HepG2 (cell line): ENCODE results near the gene CMPK2. TPM values are rescaled to one million over a fixed set of nuclear protein-coding genes. Genes with fewer than 3 reads are reported as not detected.

Source experiments
- E2F1 ChIP-seq: sonication (generic); formaldehyde crosslinking; IDR thresholded peaks from 2 replicates; pipeline ENCODE4 v1.5.0; 2020; ENCODE audit warnings: missing genetic modification reagents
- EHMT2 ChIP-seq: fragments of 200-600 bp; sonication (generic); IDR thresholded peaks from 2 replicates; pipeline ENCODE4 v1.7.0; 2017; ENCODE audit warnings: antibody characterized with exemption, low read depth, low read length, borderline replicate concordance
- GPBP1L1 ChIP-seq: sonication (generic); formaldehyde crosslinking; IDR thresholded peaks from 2 replicates; pipeline ENCODE4 v1.5.0; 2020; ENCODE audit warnings: mild to moderate bottlenecking, missing genetic modification reagents
- RARG ChIP-seq: sonication (generic); formaldehyde crosslinking; IDR thresholded peaks from 2 replicates; pipeline ENCODE4 v1.4.0; 2020; ENCODE audit warnings: low read depth, mild to moderate bottlenecking, missing genetic modification reagents
- SIX4 ChIP-seq: sonication (generic); formaldehyde crosslinking; IDR thresholded peaks from 2 replicates; pipeline ENCODE4 v1.4.0; 2020; ENCODE audit warnings: missing genetic modification reagents
- ZNF556 ChIP-seq: sonication (generic); formaldehyde crosslinking; IDR thresholded peaks from 2 replicates; pipeline ENCODE4 v1.4.0; 2020; ENCODE audit warnings: mild to moderate bottlenecking, missing genetic modification reagents, borderline replicate concordance
- ZNF577 ChIP-seq: sonication (generic); formaldehyde crosslinking; IDR thresholded peaks from 2 replicates; pipeline ENCODE4 v1.4.0; 2020; ENCODE audit warnings: mild to moderate bottlenecking, low read depth, missing genetic modification reagents, borderline replicate concordance
- ZNF720 ChIP-seq: sonication (generic); formaldehyde crosslinking; IDR thresholded peaks from 2 replicates; pipeline ENCODE4 v1.4.0; 2020; ENCODE audit warnings: missing genetic modification reagents
- polyA plus RNA-seq, 8 experiments: library from polyadenylated mRNA; depleted of rRNA in 3 of 8; stranded (reverse) in 7 of 8; unstranded in 1 of 8; fragments of >200 nt; fragmentation: Illumina TruSeq in 4 of 8; extraction: Trizol in 4 of 8; gene quantifications; 2 replicates each; pipeline versions ENCODE4 v1.2.1 to v1.2.3, GENCODE V29; 2011 to 2016; ENCODE audit warnings: low read depth in 4 of 8, missing spikeins in 1 of 8, mixed read lengths in 1 of 8; ENCODE audit not compliant: insufficient read depth in 1 of 8
- total RNA-seq, 5 experiments: library from RNA; depleted of rRNA; stranded (reverse); fragments of >200 nt; fragmentation: Illumina TruSeq; extraction: Trizol; gene quantifications; 2 replicates each; pipeline ENCODE4 v1.2.3, GENCODE V29; 2016; ENCODE audit warnings: low read depth in 1 of 5
- TF ChIP-seq, protein P1 (sequence below): sonication (generic); formaldehyde crosslinking; IDR thresholded peaks from 2 replicates; pipeline ENCODE4 v1.4.0; 2020; ENCODE audit warnings: mild to moderate bottlenecking, missing genetic modification reagents
- TF ChIP-seq, protein P2 (sequence below): sonication (generic); formaldehyde crosslinking; IDR thresholded peaks from 2 replicates; pipeline ENCODE4 v1.5.0; 2020; ENCODE audit warnings: mild to moderate bottlenecking, missing genetic modification reagents, borderline replicate concordance

Gene CMPK2
- total and polyA plus RNA-seq, 2 of the 13 experiments (the other 11 are each of a cell fraction or from before 2014, with no cell fraction given) = 0.04 to 1.0 TPM

GRCh38 chr2:6865346-6866274, at the start of gene CMPK2 (continued):
- TF ChIP-seq GPBP1L1 (CRISPR knock-in tag) (no peak), ZNF720 (CRISPR knock-in tag) (no peak), EHMT2 (no peak), ZNF556 (no peak), SIX4 (no peak), RARG (CRISPR knock-in tag) (no peak), ZNF577 (no peak), E2F1 (CRISPR knock-in tag) (peak; percentile 72)
- TF ChIP-seq, protein P1, sequence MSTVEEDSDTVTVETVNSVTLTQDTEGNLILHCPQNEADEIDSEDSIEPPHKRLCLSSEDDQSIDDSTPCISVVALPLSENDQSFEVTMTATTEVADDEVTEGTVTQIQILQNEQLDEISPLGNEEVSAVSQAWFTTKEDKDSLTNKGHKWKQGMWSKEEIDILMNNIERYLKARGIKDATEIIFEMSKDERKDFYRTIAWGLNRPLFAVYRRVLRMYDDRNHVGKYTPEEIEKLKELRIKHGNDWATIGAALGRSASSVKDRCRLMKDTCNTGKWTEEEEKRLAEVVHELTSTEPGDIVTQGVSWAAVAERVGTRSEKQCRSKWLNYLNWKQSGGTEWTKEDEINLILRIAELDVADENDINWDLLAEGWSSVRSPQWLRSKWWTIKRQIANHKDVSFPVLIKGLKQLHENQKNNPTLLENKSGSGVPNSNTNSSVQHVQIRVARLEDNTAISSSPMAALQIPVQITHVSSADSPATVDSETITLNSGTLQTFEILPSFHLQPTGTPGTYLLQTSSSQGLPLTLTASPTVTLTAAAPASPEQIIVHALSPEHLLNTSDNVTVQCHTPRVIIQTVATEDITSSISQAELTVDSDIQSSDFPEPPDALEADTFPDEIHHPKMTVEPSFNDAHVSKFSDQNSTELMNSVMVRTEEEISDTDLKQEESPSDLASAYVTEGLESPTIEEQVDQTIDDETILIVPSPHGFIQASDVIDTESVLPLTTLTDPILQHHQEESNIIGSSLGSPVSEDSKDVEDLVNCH (CRISPR knock-in tag) = no peak
- TF ChIP-seq, protein P2, sequence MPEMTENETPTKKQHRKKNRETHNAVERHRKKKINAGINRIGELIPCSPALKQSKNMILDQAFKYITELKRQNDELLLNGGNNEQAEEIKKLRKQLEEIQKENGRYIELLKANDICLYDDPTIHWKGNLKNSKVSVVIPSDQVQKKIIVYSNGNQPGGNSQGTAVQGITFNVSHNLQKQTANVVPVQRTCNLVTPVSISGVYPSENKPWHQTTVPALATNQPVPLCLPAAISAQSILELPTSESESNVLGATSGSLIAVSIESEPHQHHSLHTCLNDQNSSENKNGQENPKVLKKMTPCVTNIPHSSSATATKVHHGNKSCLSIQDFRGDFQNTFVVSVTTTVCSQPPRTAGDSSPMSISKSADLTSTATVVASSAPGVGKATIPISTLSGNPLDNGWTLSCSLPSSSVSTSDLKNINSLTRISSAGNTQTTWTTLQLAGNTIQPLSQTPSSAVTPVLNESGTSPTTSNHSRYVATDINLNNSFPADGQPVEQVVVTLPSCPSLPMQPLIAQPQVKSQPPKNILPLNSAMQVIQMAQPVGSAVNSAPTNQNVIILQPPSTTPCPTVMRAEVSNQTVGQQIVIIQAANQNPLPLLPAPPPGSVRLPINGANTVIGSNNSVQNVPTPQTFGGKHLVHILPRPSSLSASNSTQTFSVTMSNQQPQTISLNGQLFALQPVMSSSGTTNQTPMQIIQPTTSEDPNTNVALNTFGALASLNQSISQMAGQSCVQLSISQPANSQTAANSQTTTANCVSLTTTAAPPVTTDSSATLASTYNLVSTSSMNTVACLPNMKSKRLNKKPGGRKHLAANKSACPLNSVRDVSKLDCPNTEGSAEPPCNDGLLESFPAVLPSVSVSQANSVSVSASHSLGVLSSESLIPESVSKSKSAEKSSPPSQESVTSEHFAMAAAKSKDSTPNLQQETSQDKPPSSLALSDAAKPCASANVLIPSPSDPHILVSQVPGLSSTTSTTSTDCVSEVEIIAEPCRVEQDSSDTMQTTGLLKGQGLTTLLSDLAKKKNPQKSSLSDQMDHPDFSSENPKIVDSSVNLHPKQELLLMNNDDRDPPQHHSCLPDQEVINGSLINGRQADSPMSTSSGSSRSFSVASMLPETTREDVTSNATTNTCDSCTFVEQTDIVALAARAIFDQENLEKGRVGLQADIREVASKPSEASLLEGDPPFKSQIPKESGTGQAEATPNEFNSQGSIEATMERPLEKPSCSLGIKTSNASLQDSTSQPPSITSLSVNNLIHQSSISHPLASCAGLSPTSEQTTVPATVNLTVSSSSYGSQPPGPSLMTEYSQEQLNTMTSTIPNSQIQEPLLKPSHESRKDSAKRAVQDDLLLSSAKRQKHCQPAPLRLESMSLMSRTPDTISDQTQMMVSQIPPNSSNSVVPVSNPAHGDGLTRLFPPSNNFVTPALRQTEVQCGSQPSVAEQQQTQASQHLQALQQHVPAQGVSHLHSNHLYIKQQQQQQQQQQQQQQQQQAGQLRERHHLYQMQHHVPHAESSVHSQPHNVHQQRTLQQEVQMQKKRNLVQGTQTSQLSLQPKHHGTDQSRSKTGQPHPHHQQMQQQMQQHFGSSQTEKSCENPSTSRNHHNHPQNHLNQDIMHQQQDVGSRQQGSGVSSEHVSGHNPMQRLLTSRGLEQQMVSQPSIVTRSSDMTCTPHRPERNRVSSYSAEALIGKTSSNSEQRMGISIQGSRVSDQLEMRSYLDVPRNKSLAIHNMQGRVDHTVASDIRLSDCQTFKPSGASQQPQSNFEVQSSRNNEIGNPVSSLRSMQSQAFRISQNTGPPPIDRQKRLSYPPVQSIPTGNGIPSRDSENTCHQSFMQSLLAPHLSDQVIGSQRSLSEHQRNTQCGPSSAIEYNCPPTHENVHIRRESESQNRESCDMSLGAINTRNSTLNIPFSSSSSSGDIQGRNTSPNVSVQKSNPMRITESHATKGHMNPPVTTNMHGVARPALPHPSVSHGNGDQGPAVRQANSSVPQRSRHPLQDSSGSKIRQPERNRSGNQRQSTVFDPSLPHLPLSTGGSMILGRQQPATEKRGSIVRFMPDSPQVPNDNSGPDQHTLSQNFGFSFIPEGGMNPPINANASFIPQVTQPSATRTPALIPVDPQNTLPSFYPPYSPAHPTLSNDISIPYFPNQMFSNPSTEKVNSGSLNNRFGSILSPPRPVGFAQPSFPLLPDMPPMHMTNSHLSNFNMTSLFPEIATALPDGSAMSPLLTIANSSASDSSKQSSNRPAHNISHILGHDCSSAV (CRISPR knock-in tag) = no peak
